Ascending aorta (tissue), 2 donors: ENCODE measurements around the gene PRPF6. TPM values are rescaled to one million over a fixed set of nuclear protein-coding genes. Genes with fewer than 3 reads are reported as not detected.

Experiments used
- DNase-seq, 2 donors: peaks; one replicate each; pipeline ENCODE4 v3.0.0-alpha.2; 2019; ENCODE audit warnings: low spot score in 2 of 2
- H3K27ac ChIP-seq, 2 donors: fragments of 200-600 bp; sonication (generic); one replicate each; pipeline ENCODE4 v1.5.1; 2016 to 2017; ENCODE audit warnings: mild to moderate bottlenecking in 1 of 2
- H3K27me3 ChIP-seq: fragments of 200-600 bp; sonication (generic); one replicate; pipeline ENCODE4 v1.5.1; 2017
- H3K36me3 ChIP-seq, 2 donors: fragments of 200-600 bp; sonication (generic); one replicate each; pipeline ENCODE4 v1.5.1; 2016
- H3K4me1 ChIP-seq, 2 donors: fragments of 200-600 bp; sonication (generic); one replicate each; pipeline ENCODE4 v1.5.1; 2016 to 2017; ENCODE audit warnings: mild to moderate bottlenecking in 1 of 2
- H3K4me3 ChIP-seq, 2 donors: fragments of 200-600 bp; sonication (generic); one replicate each; pipeline ENCODE4 v1.5.1; 2016 to 2017; ENCODE audit warnings: mild to moderate bottlenecking in 1 of 2
- H3K9me3 ChIP-seq, 2 donors: fragments of 200-600 bp; sonication (generic); one replicate each; pipeline ENCODE4 v1.5.1; 2016
- CTCF ChIP-seq, 3 experiments: fragments of 200-600 bp in 2 of 3; fragments of 450-650 bp in 1 of 3; sonication (generic) in 2 of 3; IDR thresholded peaks; one replicate each; pipeline ENCODE4 v1.5.1; 2016 to 2019; ENCODE audit warnings: antibody characterized with exemption in 3 of 3, mild to moderate bottlenecking in 1 of 3, moderate library complexity in 1 of 3
- intact Hi-C: fragments of 100-400 bp; cut with DNase I; formaldehyde crosslinking; loops from one replicate; pipeline ENCODE4 v1.15.1; 2023
- total RNA-seq: library from RNA; depleted of rRNA; stranded (reverse); fragments of >200 nt; gene quantifications from one replicate; pipeline ENCODE4 v1.1.0, GENCODE V29; 2016

The PRPF6 gene
- 33.5 TPM for total RNA-seq

GRCh38 chr20:63980806-63981728, at the start of gene PRPF6:
TSS of gene PRPF6 (plus strand) at chr20:63981132. CDS start at chr20:63981246, 114 bp downstream.
- H3K4me1 ChIP-seq = peaks cover 18 to 26% of the 10 kb centered on the region in 2 donors
- DNase-seq = peak; percentile 71 to 95
- TF ChIP-seq CTCF (IDR thresholded peaks at IDR 0.05) = peak; percentile 78 to 88 (median 84)
- H3K9me3 ChIP-seq = no peaks in the 10 kb centered on the region
- peak within 1 kb of the TSS; percentile 81 to 89 for H3K27ac ChIP-seq
- H3K4me3 ChIP-seq = peak within 1 kb of the TSS; percentile 83 to 92
- intact Hi-C loops = loop anchor here (1.0 to 5.0 kb wide), 4 partner anchors 25 to 459 kb away; partner anchors contain the start of genes DNAJC5, PPDPF and UCKL1
- peaks cover 21 to 29% of the 10 kb centered on the region in 2 donors for H3K36me3 ChIP-seq
- no peaks in the 10 kb centered on the region for H3K27me3 ChIP-seq

GRCh38 chr20:63931735-63932134, 49.2 kb upstream of the PRPF6 start:
- H3K9me3 ChIP-seq = no peaks in the 10 kb centered on the region
- H3K4me1 ChIP-seq = no peaks in the 10 kb centered on the region
- H3K4me3 ChIP-seq = no peak overlapping the region
- no peak overlapping the region for H3K27ac ChIP-seq
- no peak for TF ChIP-seq CTCF (IDR thresholded peaks at IDR 0.05)
- DNase-seq = no peak
- peaks cover 63 to 74% of the 10 kb centered on the region in 2 donors for H3K36me3 ChIP-seq
- H3K27me3 ChIP-seq = no peaks in the 10 kb centered on the region
- intact Hi-C loops = no loop called here

GRCh38 chr20:63932606-63933160, 48.2 kb upstream of the PRPF6 start:
- H3K36me3 ChIP-seq = peaks cover 63 to 77% of the 10 kb centered on the region in 2 donors
- H3K4me1 ChIP-seq = no peaks in the 10 kb centered on the region
- no peak overlapping the region for H3K4me3 ChIP-seq
- no peak overlapping the region for H3K27ac ChIP-seq
- no peak for TF ChIP-seq CTCF (IDR thresholded peaks at IDR 0.05)
- H3K9me3 ChIP-seq = no peaks in the 10 kb centered on the region
- no peaks in the 10 kb centered on the region for H3K27me3 ChIP-seq
- DNase-seq = no peak
- intact Hi-C loops = no loop called here

GRCh38 chr20:63933646-63934045, 47.3 kb upstream of the PRPF6 start:
- no peak for DNase-seq
- TF ChIP-seq CTCF (IDR thresholded peaks at IDR 0.05) = no peak
- Histone ChIP-seq H3K27ac (no peak overlapping the region), H3K4me1 (no peaks in the 10 kb centered on the region), H3K27me3 (no peaks in the 10 kb centered on the region), H3K4me3 (no peak overlapping the region), H3K9me3 (no peaks in the 10 kb centered on the region), H3K36me3 (peaks cover 58 to 77% of the 10 kb centered on the region in 2 donors)
- intact Hi-C loops = no loop called here

- Histone ChIP-seq H3K36me3 (peaks cover 51 to 77% of the 10 kb centered on the region in 2 donors), H3K27ac (no peak overlapping the region), H3K9me3 (no peaks in the 10 kb centered on the region), H3K4me3 (no peak overlapping the region), H3K27me3 (no peaks in the 10 kb centered on the region), H3K4me1 (no peaks in the 10 kb centered on the region)
- peak in 1 of 3 experiments; percentile 10 for TF ChIP-seq CTCF (IDR thresholded peaks at IDR 0.05)
- DNase-seq = no peak
- intact Hi-C loops = no loop called here
Observed at GRCh38 chr20:63934271-63935068, 46.5 kb upstream of the PRPF6 start.
